ENCODE results near the gene CADM1.

CADM1 gene

DNA sequence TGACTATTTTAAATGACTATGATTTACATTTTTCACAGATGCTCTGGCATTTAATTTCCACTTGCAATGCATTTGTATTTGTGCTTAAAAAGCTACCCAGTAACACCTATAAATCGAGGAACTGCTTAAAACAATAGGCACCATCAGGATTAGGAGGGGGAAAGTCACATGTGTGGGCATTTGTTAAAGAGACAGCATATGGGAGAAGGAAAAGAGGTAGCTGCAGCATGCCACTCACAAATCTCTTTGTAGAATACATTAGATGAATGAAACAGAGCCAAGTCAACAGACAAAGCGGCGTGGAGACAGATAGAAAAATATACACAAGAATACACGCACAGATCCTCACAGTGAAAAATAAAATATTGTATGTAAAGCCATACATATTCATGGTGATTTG is 228.0 kb downstream of the CADM1 start:
- no peak for DNase-seq (ENCODE audit: low read depth)

DNA sequence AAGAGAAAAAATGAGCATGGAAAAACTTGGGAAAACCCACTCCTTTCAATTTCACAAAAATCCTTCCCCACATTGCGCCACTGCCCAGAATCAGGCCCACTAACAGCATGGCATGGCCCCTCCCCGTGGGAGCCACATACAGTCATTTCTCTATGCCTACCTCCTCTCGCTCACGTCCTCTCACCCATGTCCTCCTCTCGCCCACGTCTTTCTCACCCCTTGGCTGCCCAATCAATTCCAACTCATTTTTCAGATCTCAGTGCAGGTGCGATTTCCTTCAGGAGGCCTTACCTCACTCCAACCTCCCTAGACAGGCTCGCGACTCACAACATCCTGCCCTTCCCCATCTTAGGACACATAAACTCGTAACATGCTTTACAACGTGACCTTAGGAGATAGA is 229.2 kb downstream of the CADM1 start:
- DNase-seq (ENCODE audit: low read depth) = no peak

GRCh38 chr11:115272925-115273324 is 231.3 kb downstream of the CADM1 start:
- DNase-seq (ENCODE audit: low read depth) = no peak

GRCh38 chr11:115271643-115272042 is 232.6 kb downstream of the CADM1 start:
- no peak for DNase-seq (ENCODE audit: low read depth)

GRCh38 chr11:115269191-115269950 is 234.8 kb downstream of the CADM1 start:
- DNase-seq (ENCODE audit: low read depth) = no peak

- DNase-seq (ENCODE audit: low read depth) = no peak
Measured at GRCh38 chr11:115267871-115268270, 236.3 kb downstream of the CADM1 start.

DNA sequence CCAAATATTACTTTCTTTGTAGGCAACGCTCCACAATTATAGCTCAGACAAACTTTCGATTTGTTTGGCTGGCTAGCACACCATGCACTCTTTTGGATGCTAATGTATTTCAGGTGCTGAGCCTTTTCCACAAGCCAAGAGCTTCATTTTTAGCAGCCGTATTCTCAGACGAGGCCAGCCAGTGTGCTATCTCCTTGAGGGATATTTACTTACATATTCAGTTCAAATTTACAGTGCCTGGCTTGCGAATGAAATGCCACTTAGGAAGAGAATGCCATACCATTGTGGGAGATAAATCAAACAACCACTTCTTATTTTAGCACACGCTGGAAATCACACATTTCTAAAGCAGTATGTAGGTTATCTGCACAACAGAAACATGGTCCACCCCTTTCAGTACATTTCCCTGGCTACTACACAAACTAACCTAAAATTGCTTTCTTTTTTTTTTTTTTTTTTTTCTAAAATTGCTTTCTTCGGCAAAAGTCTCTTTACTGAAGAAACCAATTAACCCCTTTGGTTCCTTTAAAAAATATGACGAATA is 236.9 kb downstream of the CADM1 start:
- DNase-seq (ENCODE audit: low read depth) = no peak

GRCh38 chr11:115266066-115266639 is 238.1 kb downstream of the CADM1 start:
- no peak for DNase-seq (ENCODE audit: low read depth)

DNA sequence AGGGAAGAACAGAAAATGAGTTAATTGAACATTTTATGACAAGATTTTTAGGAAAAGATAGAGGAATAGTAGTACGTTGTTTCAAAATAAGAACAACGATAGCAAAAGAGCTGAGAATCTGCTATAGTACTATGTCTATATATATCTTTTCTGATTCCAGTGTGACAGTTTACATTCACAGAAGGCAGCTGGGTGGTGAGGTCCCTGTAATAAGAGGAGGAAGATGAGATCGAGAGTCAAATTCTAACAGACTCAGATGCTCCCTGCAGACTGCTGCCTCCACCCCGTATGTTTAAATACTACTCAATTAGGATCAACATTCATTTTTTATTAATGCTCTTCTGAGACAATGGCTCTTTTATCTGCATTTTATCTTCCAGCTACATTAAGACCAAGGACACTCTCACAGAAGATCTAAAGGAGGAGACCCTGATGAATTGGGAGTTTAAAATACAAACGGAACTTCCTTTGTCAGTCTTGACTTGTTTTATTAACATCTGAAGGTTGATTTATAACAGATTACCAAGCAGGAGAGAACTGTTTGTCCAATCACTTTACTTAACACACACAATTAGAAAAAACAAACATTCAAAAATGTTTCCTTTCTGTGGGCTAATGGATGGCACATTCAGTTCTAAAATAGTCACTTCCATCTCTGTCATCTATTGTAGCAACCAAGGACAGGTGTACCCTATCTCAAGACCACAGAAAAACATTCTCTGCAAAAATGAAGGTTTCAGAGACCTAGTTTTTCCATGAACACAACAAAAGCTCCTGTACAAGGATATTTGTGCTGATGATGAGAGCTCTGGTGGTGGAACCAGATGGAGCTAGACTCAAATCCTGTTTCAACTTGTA is 240.2 kb downstream of the CADM1 start:
- DNase-seq (ENCODE audit: low read depth) = no peak

- no peak for DNase-seq (ENCODE audit: low read depth)
Measured at GRCh38 chr11:115258216-115258615, 246.0 kb downstream of the CADM1 start.

- no peak for DNase-seq (ENCODE audit: low read depth)
Measured at GRCh38 chr11:115257678-115258077, 246.5 kb downstream of the CADM1 start.

DNA sequence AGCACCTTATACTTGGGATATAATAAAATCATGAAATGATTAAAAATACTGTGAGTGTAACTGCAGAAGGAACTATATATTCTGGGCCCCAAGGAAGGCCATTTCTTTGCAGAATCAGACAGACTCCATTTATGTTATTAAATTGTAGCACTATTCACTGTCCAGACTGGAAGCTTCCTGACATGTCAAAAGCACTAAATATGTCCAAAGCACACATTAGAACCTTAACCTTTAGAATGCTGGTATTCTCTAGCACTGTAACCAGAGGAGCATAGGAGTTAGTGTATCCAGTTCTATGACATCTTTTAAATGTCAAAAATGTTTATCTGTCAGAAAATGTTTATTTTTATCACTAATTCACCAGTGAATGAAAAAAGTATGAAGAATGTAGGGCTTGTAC is 246.9 kb downstream of the CADM1 start:
- no peak for DNase-seq (ENCODE audit: low read depth)

DNA sequence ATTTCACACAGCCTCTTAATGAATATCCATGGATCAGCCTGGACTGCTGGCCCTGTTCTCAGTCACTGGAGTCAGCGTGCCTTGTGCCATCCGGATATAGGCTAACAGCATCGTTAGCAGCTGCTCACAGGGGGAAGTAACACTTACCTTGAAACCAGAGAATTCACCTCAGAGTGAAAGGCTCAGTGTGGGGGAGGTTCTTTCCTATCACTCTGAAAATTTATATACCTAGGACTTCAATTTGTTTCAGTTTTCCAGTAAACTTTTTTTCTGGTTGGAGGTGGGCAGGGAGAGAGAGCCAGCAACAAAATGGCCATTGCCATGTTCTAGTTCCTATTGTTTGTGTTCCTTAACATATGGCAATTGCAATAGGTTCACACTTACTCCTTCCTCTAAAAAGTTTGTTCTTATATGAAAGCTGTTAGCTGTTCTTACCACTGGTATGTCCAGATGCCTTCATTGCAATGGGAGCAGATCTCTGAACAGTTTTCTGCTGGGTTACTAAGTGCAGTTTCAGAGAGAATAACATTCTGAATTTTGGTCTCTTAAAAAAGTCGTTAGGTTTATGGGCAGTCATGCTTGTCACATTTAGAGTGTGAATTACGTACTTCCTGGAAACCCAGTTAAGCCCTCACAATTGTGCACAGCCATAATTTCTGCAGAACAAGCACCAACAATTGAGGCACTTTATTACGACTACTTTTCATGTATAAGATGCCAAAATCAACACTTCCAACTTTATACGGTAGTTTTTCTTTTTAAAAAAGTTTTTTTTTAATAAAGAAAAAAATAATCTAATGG is 247.6 kb downstream of the CADM1 start:
- DNase-seq (ENCODE audit: low read depth) = no peak

DNA sequence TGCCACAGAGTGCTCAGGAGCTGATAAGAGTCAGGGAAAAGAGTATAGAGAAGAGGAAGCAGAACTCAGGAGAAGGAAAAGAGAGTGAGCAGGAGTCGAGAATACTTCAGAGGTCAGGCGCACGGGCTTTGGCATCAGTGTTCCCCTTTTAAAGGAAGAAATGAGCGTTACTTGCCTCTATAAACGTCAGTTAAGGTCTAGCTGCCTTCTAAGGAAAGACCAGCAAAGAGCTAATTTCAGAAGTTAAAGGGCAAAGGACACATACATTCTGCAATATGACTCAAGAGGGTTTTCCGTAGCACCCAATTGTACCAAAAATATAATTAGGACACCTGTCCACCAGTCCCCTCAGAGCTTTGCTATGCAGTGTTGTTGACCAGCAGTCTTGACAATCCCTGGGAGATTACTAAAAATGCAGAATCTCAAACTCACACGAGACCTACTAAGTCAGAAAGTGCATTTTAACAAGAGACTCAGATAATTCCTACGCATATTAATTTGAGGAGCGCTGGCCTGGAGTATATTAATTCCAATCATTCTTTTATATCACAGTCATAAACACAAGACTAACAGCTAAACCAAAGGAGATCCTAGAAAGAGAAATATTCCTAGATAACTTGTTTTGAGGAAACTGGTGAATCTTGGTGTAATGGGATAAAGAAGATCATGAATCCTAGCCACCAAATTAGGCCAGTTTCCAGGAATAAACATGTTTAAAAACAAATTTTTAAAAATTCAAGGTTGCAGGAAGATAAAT is 249.0 kb downstream of the CADM1 start:
- DNase-seq (ENCODE audit: low read depth) = no peak

DNA sequence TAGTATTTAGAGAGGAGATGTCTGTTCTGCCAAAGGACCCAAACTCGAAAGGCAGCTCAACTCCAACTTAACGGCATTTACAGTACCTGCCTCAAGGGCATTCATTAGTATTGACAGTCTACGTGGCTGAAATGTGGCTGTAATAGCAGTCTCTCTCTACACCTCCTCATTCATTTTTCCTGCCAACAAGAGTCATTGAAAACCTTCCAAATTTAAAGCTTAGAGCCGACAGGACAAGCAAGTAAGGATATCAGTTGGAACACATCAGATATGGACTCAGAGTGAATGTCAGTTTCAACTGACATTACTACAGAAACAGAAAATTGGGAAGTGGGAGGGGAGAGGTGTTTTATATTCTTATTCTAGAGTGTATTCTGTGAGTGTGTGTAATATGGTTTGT is 253.1 kb downstream of the CADM1 start:
- DNase-seq (ENCODE audit: low read depth) = no peak

DNA sequence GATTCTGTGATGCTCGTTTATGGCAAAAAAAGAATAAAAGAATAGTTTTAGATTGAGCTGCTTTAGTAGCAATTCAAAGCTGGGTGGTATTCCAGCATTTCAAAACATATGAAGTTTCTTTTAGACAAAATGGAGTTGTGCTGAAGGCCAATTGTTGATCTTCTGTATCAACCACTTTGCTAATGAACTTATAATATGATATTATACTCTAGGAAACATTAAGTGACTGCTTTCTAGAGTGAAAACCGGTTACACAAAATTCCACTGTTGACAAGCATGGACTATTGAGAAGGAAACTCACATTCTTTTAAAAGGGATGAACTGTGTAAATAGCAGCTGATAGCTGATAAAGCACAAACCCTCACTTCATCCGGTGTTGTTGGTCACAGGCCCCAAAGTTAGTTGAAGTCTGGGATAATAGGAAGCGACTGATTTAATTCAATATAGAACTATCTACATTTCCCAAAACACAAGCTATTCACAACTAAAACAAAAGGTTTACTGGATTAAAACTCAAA is 255.1 kb downstream of the CADM1 start:
- DNase-seq (ENCODE audit: low read depth) = no peak

GRCh38 chr11:115247953-115248352 is 256.3 kb downstream of the CADM1 start:
- DNase-seq (ENCODE audit: low read depth) = no peak

DNA sequence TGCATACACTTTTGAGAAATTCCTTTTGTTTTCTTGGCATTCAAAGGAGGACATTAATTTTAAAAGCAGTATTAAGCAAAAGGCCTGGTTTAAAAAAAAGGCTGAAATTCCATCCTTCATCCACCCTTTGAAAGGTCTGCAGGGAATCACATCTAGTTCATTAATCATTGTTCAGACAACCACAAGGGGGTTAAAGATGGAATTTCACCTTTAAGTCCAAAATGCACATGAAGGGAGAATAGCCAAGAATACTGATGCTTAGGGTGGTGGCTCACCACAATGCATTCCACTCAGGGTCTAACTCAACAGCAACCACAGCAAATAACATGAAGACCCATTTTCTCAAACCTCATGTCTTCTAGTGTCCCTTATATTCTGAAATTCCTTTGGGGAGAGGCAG is 256.9 kb downstream of the CADM1 start:
- no peak for DNase-seq (ENCODE audit: low read depth)

- DNase-seq (ENCODE audit: low read depth) = no peak
Measured at GRCh38 chr11:115244758-115245157, 259.5 kb downstream of the CADM1 start.

- DNase-seq (ENCODE audit: low read depth) = no peak
Measured at GRCh38 chr11:115244296-115244695, 259.9 kb downstream of the CADM1 start.

DNA sequence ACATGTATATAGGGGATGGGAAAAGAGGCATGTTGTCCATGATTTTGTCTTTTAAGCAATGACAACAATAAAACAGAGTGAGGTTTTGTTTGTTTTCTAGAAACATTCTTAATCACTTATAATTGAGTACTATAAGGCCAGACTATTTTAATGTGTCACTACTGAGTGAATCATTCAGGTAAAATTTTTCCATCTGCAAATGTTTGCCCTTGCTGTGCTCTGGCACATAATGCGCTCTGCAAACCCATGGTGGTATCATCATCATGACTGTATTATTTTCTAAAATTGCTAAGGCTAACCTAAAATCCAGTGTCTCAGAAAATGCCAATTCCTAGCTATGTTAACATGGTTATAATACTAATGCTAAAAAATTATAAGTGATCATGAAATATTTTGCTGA is 261.2 kb downstream of the CADM1 start:
- no peak for DNase-seq (ENCODE audit: low read depth)
